GM21825 (cell line): Measurements from ENCODE around the gene MYBPH.

Source experiments
- ATAC-seq: cut with Tn5 transposase; IDR thresholded peaks from one replicate; pipeline ENCODE4 v1.9.1; 2021; ENCODE audit warnings: mild to moderate bottlenecking, moderate library complexity; ENCODE audit not compliant: unreplicated experiment

MYBPH gene

GRCh38 chr1:203131548-203132200 is 44.0 kb downstream of the MYBPH start:
- no peak for ATAC-seq

- no peak for ATAC-seq
Observed at GRCh38 chr1:203130358-203130985, 45.2 kb downstream of the MYBPH start.

GRCh38 chr1:203129501-203130231 is 46.0 kb downstream of the MYBPH start:
- ATAC-seq = no peak

- no peak for ATAC-seq
Observed at GRCh38 chr1:203128716-203129500, 46.7 kb downstream of the MYBPH start.

GRCh38 chr1:203128431-203128715 is 47.3 kb downstream of the MYBPH start:
- no peak for ATAC-seq

- no peak for ATAC-seq
Observed at GRCh38 chr1:203127666-203128430, 47.8 kb downstream of the MYBPH start, which contains the start of gene ADORA1. TSS of gene ADORA1 (plus strand) at chr1:203127726. CDS start at chr1:203128842, 1,116 bp downstream.

- ATAC-seq = no peak
Observed at GRCh38 chr1:203126866-203127665, 48.6 kb downstream of the MYBPH start.

- ATAC-seq = no peak
Observed at GRCh38 chr1:203126151-203126865, 49.3 kb downstream of the MYBPH start.

- no peak for ATAC-seq
Observed at GRCh38 chr1:203124546-203125317, 50.9 kb downstream of the MYBPH start.

- ATAC-seq = no peak
Observed at GRCh38 chr1:203124011-203124410, 51.6 kb downstream of the MYBPH start.

- ATAC-seq = no peak
Observed at GRCh38 chr1:203122159-203122558, 53.5 kb downstream of the MYBPH start.

- no peak for ATAC-seq
Observed at GRCh38 chr1:203121186-203122015, 54.2 kb downstream of the MYBPH start.

- no peak for ATAC-seq
Observed at GRCh38 chr1:203120325-203121153, 55.1 kb downstream of the MYBPH start.
